ENCODE measurements around the gene SRRM1.
"Not testable (repeated sequence)": the region's sequence is repeated elsewhere in the genome, so short reads cannot be mapped to it uniquely, and the experiment has no call there.

The SRRM1 gene

GRCh38 chr1:24699628-24700027, 56.5 kb downstream of the SRRM1 start:
- TF ChIP-seq CTCF (IDR thresholded peaks at IDR 0.05; ENCODE audit: insufficient read depth, low read depth, low read length, missing control alignments) = no peak
- no peak for DNase-seq (ENCODE audit: low read depth)
- H3K4me3 ChIP-seq (ENCODE audit: low read depth, low read length) = no peak overlapping the region

GRCh38 chr1:24702511-24703293, 59.6 kb downstream of the SRRM1 start:
- H3K4me3 ChIP-seq (ENCODE audit: low read depth, low read length) = no peak overlapping the region
- no peak for DNase-seq (ENCODE audit: low read depth)
- no peak for TF ChIP-seq CTCF (IDR thresholded peaks at IDR 0.05; ENCODE audit: insufficient read depth, low read depth, low read length, missing control alignments)

- no peak for TF ChIP-seq CTCF (IDR thresholded peaks at IDR 0.05; ENCODE audit: insufficient read depth, low read depth, low read length, missing control alignments)
- no peak overlapping the region for H3K4me3 ChIP-seq (ENCODE audit: low read depth, low read length)
- DNase-seq (ENCODE audit: low read depth) = no peak
Measured at GRCh38 chr1:24704411-24705259, 61.5 kb downstream of the SRRM1 start.

GRCh38 chr1:24705260-24706073, 62.4 kb downstream of the SRRM1 start:
- H3K4me3 ChIP-seq (ENCODE audit: low read depth, low read length) = no peak overlapping the region
- no peak for TF ChIP-seq CTCF (IDR thresholded peaks at IDR 0.05; ENCODE audit: insufficient read depth, low read depth, low read length, missing control alignments)
- DNase-seq (ENCODE audit: low read depth) = peak; percentile 51

GRCh38 chr1:24706074-24706389, 62.9 kb downstream of the SRRM1 start:
- DNase-seq (ENCODE audit: low read depth); H3K4me3 ChIP-seq (ENCODE audit: low read depth, low read length): not testable (repeated sequence)

- H3K4me3 ChIP-seq (ENCODE audit: low read depth, low read length) = no peak overlapping the region
- DNase-seq (ENCODE audit: low read depth) = peak; percentile 35
- no peak for TF ChIP-seq CTCF (IDR thresholded peaks at IDR 0.05; ENCODE audit: insufficient read depth, low read depth, low read length, missing control alignments)
Measured at GRCh38 chr1:24707687-24708086, 64.6 kb downstream of the SRRM1 start.

GRCh38 chr1:24708938-24709337, 65.8 kb downstream of the SRRM1 start:
- H3K4me3 ChIP-seq (ENCODE audit: low read depth, low read length) = no peak overlapping the region
- DNase-seq (ENCODE audit: low read depth) = no peak
- no peak for TF ChIP-seq CTCF (IDR thresholded peaks at IDR 0.05; ENCODE audit: insufficient read depth, low read depth, low read length, missing control alignments)

Data from GM12865 (cell line).